WTC11 (cell line): ENCODE data around the gene MIER2. TPM values are rescaled to one million over a fixed set of nuclear protein-coding genes. Genes with fewer than 3 reads are reported as not detected.

Experiments
- ATAC-seq: fragments of 200-7000 bp; cut with Tn5 transposase; 2 replicates; pipeline ENCODE4 v1.10.0; 2021; ENCODE audit warnings: mild to moderate bottlenecking, moderate library complexity
- CTCF ChIA-PET: fragments of 300-600 bp; sonication (Branson Sonifier 250); formaldehyde crosslinking; loops from one replicate; lab custom pipeline; 2021; ENCODE audit warnings: antibody characterized with exemption; lab: Charles Lee
- POLR2A ChIA-PET: fragments of 350-600 bp; sonication (Branson Sonifier 250); formaldehyde crosslinking; loops from one replicate; lab custom pipeline; 2021; ENCODE audit warnings: antibody characterized with exemption; lab: Charles Lee
- DNase-seq: peaks from one replicate; pipeline ENCODE4 v3.0.0; 2021; ENCODE audit warnings: low spot score
- H3K27ac Mint-ChIP-seq: 2 replicates; pipeline ENCODE4 v1.8.0; 2021; ENCODE audit warnings: mixed read lengths
- H3K27me3 Mint-ChIP-seq: 2 replicates; pipeline ENCODE4 v1.8.0; 2021; ENCODE audit warnings: low read depth, mild to moderate bottlenecking, moderate library complexity, mixed read lengths
- H3K36me3 Mint-ChIP-seq: 2 replicates; pipeline ENCODE4 v1.8.0; 2021; ENCODE audit warnings: mixed read lengths
- H3K4me1 Mint-ChIP-seq: 2 replicates; pipeline ENCODE4 v1.8.0; 2022; ENCODE audit warnings: mixed read lengths
- H3K4me3 Mint-ChIP-seq: 2 replicates; pipeline ENCODE4 v1.8.0; 2021; ENCODE audit warnings: mild to moderate bottlenecking, moderate library complexity, mixed read lengths
- H3K9me3 Mint-ChIP-seq: 2 replicates; pipeline ENCODE4 v1.8.0; 2021; ENCODE audit warnings: mixed read lengths
- ELF4 ChIP-seq: sonication (generic); formaldehyde crosslinking; IDR thresholded peaks from 2 replicates; pipeline ENCODE4 v1.8.1; 2022; ENCODE audit warnings: low read depth, mild to moderate bottlenecking, moderate library complexity, missing genetic modification reagents
- ETV6 ChIP-seq: sonication (generic); formaldehyde crosslinking; IDR thresholded peaks from 2 replicates; pipeline ENCODE4 v1.8.1; 2022; ENCODE audit warnings: mild to moderate bottlenecking, missing genetic modification reagents
- FOXJ3 ChIP-seq: sonication (generic); formaldehyde crosslinking; IDR thresholded peaks from 2 replicates; pipeline ENCODE4 v1.9.0; 2021; ENCODE audit warnings: missing genetic modification reagents, mild to moderate bottlenecking, borderline replicate concordance
- JUN ChIP-seq: sonication (generic); formaldehyde crosslinking; IDR thresholded peaks from 2 replicates; pipeline ENCODE4 v1.8.0; 2023; ENCODE audit warnings: mild to moderate bottlenecking, missing genetic modification reagents
- NFYB ChIP-seq: sonication (generic); formaldehyde crosslinking; conservative IDR thresholded peaks from 2 replicates; pipeline ENCODE4 v1.8.0; 2022; ENCODE audit warnings: low read depth, missing genetic modification reagents
- NR1H2 ChIP-seq: sonication (generic); formaldehyde crosslinking; IDR thresholded peaks from 2 replicates; pipeline ENCODE4 v1.9.0; 2021; ENCODE audit warnings: mild to moderate bottlenecking, moderate library complexity, missing genetic modification reagents
- RELA ChIP-seq: sonication (generic); formaldehyde crosslinking; IDR thresholded peaks from 2 replicates; pipeline ENCODE4 v1.8.1; 2022; ENCODE audit warnings: missing genetic modification reagents, mild to moderate bottlenecking, borderline replicate concordance
- SMAD4 ChIP-seq: sonication (generic); formaldehyde crosslinking; IDR thresholded peaks from 2 replicates; pipeline ENCODE4 v1.8.0; 2022; ENCODE audit warnings: mild to moderate bottlenecking, missing genetic modification reagents
- TEAD1 ChIP-seq: sonication (generic); formaldehyde crosslinking; IDR thresholded peaks from 2 replicates; pipeline ENCODE4 v1.8.0; 2022; ENCODE audit warnings: mild to moderate bottlenecking, missing genetic modification reagents
- ZNF121 ChIP-seq: sonication (generic); formaldehyde crosslinking; IDR thresholded peaks from 2 replicates; pipeline ENCODE4 v1.8.0; 2023; ENCODE audit warnings: missing genetic modification reagents
- ZNF138 ChIP-seq: sonication (generic); formaldehyde crosslinking; conservative IDR thresholded peaks from 2 replicates; pipeline ENCODE4 v1.8.1; 2022; ENCODE audit warnings: mild to moderate bottlenecking, moderate library complexity, missing genetic modification reagents
- total RNA-seq: library from RNA; stranded (reverse); gene quantifications from 3 replicates; pipeline ENCODE4 v1.2.3, GENCODE V29; 2021
- TF ChIP-seq, protein P1 (sequence below): sonication (generic); formaldehyde crosslinking; IDR thresholded peaks from 2 replicates; pipeline ENCODE4 v1.8.1; 2023; ENCODE audit warnings: mild to moderate bottlenecking, missing genetic modification reagents, moderate library complexity
- TF ChIP-seq, protein P2 (sequence below): fragments of 250-450 bp; sonication (Bioruptor Pico); conservative IDR thresholded peaks from 2 replicates; pipeline ENCODE4 v1.9.0; 2021; ENCODE audit warnings: mild to moderate bottlenecking
- TF ChIP-seq, protein P3 (sequence below): sonication (generic); formaldehyde crosslinking; IDR thresholded peaks from 2 replicates; pipeline ENCODE4 v1.8.1; 2023; ENCODE audit warnings: mild to moderate bottlenecking, moderate library complexity, missing genetic modification reagents
- TF ChIP-seq, protein P4 (sequence below): sonication (generic); formaldehyde crosslinking; IDR thresholded peaks from 2 replicates; pipeline ENCODE4 v1.8.0; 2023; ENCODE audit warnings: missing genetic modification reagents, mild to moderate bottlenecking, borderline replicate concordance
- TF ChIP-seq, protein P5 (sequence below): sonication (generic); formaldehyde crosslinking; IDR thresholded peaks from 2 replicates; pipeline ENCODE4 v1.8.1; 2023; ENCODE audit warnings: mild to moderate bottlenecking, missing genetic modification reagents
- TF ChIP-seq, protein P6 (sequence below): fragments of 250-450 bp; sonication (Bioruptor Pico); IDR thresholded peaks from 2 replicates; pipeline ENCODE4 v1.9.0; 2021; ENCODE audit warnings: mild to moderate bottlenecking
- TF ChIP-seq, protein P7 (sequence below): fragments of 250-450 bp; sonication (Bioruptor Pico); IDR thresholded peaks from 2 replicates; pipeline ENCODE4 v1.9.0; 2021; ENCODE audit warnings: mild to moderate bottlenecking

The MIER2 gene
- total RNA-seq, 1 experiment from 2014 or later: 56.3 TPM

DNA sequence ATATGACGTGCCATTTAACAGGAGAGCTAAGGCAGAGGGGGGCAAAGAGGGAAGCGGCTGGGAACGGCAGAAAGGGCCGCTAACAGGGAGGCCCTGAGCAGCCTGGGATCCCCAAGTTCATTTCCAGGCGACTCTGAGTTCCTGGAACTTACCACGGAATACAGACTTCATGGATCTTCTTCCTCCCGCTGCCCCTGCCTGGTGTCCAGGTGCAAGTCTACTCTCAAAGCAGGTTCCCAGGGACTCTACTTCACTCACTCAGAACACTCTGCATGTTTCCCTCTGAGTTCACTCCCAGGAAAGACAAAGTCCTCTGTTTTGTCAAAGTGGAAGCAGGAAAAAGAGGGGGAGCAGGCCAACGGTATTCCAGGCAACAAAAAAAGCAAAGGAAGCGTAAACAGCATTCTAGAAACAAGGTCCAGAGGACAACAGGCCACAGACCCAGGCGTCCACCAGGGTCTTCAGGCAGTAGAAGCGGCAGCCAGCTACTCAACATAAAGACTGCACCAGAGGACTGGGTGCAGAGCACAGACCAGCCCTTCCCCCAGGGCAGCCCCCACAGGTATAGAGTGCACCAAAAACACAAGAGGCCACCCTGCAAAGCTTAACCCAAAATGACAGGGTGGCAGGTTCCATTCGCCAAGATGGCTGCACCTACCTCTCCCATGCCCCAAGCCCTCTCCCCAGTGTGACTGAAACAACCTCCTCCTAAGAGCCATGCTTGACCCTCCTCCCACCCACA, 3.0 kb downstream of the MIER2 start:
- Mint-ChIP-seq H3K9me3 (peaks cover 3% of the 10 kb centered on the region; the same call in 1 of the 2 replicates), H3K27me3 (peaks cover 16% of the 10 kb centered on the region), H3K4me1 (peaks cover 38% of the 10 kb centered on the region), H3K4me3 (peak overlapping the region; percentile 51; the same call in 1 of the 2 replicates), H3K27ac (peak overlapping the region; percentile 74; the same call in 1 of the 2 replicates), H3K36me3 (peaks cover 23% of the 10 kb centered on the region)
- DNase-seq (no peak), ATAC-seq (no peak)
- ChIA-PET CTCF (interaction anchor here (0.6 kb wide), 1 partner anchor 43 kb away, joined by 3 read pairs; no protein-coding TSS in a partner anchor), POLR2A (no interaction called here)
- no peak for TF ChIP-seq NR1H2 (CRISPR knock-in tag)
- TF ChIP-seq, protein P1, sequence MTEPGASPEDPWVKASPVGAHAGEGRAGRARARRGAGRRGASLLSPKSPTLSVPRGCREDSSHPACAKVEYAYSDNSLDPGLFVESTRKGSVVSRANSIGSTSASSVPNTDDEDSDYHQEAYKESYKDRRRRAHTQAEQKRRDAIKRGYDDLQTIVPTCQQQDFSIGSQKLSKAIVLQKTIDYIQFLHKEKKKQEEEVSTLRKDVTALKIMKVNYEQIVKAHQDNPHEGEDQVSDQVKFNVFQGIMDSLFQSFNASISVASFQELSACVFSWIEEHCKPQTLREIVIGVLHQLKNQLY (CRISPR knock-in tag): no peak
- TF ChIP-seq NFYB (CRISPR knock-in tag): no peak
- TF ChIP-seq, protein P2, sequence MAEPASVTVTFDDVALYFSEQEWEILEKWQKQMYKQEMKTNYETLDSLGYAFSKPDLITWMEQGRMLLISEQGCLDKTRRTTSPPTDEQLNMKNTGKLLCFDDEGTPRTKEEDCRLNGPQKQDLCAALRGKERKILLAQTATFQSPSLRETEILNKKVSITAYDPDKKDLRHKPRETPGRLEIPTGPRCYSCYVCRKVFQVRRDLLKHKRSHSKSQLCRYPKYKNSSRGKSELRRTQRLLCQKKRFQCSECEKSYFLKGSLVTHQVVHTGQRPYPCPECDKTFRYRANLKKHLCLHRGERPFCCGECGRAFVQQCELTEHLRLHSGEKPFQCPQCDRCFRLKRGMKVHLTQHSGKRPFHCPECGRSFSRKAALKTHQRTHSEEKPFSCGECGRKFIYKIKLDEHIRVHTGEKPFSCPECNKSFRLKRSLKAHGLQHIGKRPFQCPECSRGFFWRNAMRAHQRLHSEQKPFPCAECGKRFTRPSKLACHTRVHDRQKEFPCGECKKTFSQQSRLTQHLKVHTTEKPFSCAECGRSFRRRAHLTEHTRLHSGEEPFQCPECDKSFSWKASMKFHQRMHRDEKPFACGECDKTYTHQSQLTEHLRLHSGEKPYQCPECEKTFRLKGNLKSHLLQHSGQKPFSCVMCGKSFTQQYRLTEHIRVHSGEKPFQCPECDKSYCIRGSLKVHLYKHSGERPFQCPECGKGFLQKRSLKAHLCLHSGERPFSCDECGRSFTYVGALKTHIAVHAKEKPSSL: no peak
- no peak for TF ChIP-seq RELA (CRISPR knock-in tag)
- no peak for TF ChIP-seq JUN (CRISPR knock-in tag)
- TF ChIP-seq, protein P3, sequence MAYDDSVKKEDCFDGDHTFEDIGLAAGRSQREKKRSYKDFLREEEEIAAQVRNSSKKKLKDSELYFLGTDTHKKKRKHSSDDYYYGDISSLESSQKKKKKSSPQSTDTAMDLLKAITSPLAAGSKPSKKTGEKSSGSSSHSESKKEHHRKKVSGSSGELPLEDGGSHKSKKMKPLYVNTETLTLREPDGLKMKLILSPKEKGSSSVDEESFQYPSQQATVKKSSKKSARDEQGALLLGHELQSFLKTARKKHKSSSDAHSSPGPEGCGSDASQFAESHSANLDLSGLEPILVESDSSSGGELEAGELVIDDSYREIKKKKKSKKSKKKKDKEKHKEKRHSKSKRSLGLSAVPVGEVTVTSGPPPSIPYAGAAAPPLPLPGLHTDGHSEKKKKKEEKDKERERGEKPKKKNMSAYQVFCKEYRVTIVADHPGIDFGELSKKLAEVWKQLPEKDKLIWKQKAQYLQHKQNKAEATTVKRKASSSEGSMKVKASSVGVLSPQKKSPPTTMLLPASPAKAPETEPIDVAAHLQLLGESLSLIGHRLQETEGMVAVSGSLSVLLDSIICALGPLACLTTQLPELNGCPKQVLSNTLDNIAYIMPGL: no peak
- no peak for TF ChIP-seq ELF4 (CRISPR knock-in tag)
- TF ChIP-seq, protein P4, sequence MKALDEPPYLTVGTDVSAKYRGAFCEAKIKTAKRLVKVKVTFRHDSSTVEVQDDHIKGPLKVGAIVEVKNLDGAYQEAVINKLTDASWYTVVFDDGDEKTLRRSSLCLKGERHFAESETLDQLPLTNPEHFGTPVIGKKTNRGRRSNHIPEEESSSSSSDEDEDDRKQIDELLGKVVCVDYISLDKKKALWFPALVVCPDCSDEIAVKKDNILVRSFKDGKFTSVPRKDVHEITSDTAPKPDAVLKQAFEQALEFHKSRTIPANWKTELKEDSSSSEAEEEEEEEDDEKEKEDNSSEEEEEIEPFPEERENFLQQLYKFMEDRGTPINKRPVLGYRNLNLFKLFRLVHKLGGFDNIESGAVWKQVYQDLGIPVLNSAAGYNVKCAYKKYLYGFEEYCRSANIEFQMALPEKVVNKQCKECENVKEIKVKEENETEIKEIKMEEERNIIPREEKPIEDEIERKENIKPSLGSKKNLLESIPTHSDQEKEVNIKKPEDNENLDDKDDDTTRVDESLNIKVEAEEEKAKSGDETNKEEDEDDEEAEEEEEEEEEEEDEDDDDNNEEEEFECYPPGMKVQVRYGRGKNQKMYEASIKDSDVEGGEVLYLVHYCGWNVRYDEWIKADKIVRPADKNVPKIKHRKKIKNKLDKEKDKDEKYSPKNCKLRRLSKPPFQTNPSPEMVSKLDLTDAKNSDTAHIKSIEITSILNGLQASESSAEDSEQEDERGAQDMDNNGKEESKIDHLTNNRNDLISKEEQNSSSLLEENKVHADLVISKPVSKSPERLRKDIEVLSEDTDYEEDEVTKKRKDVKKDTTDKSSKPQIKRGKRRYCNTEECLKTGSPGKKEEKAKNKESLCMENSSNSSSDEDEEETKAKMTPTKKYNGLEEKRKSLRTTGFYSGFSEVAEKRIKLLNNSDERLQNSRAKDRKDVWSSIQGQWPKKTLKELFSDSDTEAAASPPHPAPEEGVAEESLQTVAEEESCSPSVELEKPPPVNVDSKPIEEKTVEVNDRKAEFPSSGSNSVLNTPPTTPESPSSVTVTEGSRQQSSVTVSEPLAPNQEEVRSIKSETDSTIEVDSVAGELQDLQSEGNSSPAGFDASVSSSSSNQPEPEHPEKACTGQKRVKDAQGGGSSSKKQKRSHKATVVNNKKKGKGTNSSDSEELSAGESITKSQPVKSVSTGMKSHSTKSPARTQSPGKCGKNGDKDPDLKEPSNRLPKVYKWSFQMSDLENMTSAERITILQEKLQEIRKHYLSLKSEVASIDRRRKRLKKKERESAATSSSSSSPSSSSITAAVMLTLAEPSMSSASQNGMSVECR (CRISPR knock-in tag): no peak

DNA sequence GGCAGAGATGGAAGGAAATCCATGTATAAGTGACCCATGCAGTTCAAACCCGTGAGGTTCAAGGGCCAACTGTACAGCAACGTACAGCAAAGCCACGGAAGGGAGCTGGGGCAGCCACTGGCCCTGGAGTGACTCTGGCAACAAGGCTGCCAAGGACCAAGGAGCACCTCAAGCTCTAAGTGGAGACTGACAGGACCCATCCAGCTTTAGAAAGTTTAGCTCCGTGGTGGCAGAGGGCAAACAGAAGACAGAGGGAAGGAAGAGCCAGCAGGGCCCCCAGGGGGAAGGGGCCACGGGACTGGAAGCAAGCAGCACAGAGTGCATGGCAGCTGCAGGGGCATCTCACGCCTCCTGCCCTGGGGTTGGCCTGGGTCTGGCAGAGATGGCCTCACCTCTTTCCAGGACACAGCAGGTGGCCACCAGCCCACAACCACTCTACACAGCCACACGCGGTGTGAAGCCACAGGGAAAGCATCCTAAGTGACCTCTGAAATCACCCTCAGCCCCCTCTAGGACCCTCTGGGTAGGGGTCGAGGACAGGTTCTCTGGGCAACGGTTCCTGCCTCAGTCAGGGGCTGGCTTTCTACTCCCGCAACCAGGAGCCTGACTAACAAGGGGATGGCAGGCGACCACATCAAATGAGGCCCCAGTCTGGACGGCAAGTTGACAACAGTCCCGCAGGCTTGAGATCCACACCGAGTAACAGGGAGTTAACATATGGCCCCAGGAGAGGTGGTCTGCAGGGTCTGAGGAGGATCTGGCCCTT, 3.8 kb downstream of the MIER2 start:
- Mint-ChIP-seq H3K4me1 (peaks cover 38% of the 10 kb centered on the region), H3K27ac (peak overlapping the region; percentile 74)
- POLR2A ChIA-PET: no interaction called here
- TF ChIP-seq, protein P5, sequence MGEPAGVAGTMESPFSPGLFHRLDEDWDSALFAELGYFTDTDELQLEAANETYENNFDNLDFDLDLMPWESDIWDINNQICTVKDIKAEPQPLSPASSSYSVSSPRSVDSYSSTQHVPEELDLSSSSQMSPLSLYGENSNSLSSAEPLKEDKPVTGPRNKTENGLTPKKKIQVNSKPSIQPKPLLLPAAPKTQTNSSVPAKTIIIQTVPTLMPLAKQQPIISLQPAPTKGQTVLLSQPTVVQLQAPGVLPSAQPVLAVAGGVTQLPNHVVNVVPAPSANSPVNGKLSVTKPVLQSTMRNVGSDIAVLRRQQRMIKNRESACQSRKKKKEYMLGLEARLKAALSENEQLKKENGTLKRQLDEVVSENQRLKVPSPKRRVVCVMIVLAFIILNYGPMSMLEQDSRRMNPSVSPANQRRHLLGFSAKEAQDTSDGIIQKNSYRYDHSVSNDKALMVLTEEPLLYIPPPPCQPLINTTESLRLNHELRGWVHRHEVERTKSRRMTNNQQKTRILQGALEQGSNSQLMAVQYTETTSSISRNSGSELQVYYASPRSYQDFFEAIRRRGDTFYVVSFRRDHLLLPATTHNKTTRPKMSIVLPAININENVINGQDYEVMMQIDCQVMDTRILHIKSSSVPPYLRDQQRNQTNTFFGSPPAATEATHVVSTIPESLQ: no peak
- TF ChIP-seq, protein P6, sequence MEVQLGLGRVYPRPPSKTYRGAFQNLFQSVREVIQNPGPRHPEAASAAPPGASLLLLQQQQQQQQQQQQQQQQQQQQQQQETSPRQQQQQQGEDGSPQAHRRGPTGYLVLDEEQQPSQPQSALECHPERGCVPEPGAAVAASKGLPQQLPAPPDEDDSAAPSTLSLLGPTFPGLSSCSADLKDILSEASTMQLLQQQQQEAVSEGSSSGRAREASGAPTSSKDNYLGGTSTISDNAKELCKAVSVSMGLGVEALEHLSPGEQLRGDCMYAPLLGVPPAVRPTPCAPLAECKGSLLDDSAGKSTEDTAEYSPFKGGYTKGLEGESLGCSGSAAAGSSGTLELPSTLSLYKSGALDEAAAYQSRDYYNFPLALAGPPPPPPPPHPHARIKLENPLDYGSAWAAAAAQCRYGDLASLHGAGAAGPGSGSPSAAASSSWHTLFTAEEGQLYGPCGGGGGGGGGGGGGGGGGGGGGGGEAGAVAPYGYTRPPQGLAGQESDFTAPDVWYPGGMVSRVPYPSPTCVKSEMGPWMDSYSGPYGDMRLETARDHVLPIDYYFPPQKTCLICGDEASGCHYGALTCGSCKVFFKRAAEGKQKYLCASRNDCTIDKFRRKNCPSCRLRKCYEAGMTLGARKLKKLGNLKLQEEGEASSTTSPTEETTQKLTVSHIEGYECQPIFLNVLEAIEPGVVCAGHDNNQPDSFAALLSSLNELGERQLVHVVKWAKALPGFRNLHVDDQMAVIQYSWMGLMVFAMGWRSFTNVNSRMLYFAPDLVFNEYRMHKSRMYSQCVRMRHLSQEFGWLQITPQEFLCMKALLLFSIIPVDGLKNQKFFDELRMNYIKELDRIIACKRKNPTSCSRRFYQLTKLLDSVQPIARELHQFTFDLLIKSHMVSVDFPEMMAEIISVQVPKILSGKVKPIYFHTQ (CRISPR knock-in tag): no peak
- TF ChIP-seq ZNF138 (CRISPR knock-in tag) (no peak), ZNF121 (CRISPR knock-in tag) (no peak), SMAD4 (no peak), ETV6 (CRISPR knock-in tag) (no peak), FOXJ3 (CRISPR knock-in tag) (no peak), TEAD1 (CRISPR knock-in tag) (no peak)
- TF ChIP-seq, protein P7, sequence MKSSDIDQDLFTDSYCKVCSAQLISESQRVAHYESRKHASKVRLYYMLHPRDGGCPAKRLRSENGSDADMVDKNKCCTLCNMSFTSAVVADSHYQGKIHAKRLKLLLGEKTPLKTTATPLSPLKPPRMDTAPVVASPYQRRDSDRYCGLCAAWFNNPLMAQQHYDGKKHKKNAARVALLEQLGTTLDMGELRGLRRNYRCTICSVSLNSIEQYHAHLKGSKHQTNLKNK: no peak

More for the DNA sequence above, 3.8 kb downstream of the MIER2 start:
- DNase-seq: no peak
- no peak for ATAC-seq
- Mint-ChIP-seq H3K9me3 (no peaks in the 10 kb centered on the region), H3K4me3 (no peak overlapping the region), H3K27me3 (peaks cover 10% of the 10 kb centered on the region), H3K36me3 (peaks cover 26% of the 10 kb centered on the region)
- CTCF ChIA-PET: interaction anchor here (0.6 to 1.2 kb wide), 2 partner anchors 43 to 170 kb away, joined by 3 to 4 read pairs; no protein-coding TSS in a partner anchor
